H54 (cell line): ENCODE results near the gene RNF103.

Experiments used
- DNase-seq: peaks from one replicate; pipeline ENCODE4 v3.0.0; 2011; ENCODE audit warnings: low spot score, mixed read lengths; ENCODE audit not compliant: insufficient read length
- FAIRE-seq: peaks from 3 replicates; lab custom pipeline; 2011; peaks lifted over from hg19 to GRCh38; lab: Jason Lieb, UNC
- POLR2A ChIP-seq: IDR thresholded peaks from 2 replicates; pipeline ENCODE4 v1.6.1; 2011; ENCODE audit warnings: low read depth, mild to moderate bottlenecking, low read length

RNF103 gene

DNA sequence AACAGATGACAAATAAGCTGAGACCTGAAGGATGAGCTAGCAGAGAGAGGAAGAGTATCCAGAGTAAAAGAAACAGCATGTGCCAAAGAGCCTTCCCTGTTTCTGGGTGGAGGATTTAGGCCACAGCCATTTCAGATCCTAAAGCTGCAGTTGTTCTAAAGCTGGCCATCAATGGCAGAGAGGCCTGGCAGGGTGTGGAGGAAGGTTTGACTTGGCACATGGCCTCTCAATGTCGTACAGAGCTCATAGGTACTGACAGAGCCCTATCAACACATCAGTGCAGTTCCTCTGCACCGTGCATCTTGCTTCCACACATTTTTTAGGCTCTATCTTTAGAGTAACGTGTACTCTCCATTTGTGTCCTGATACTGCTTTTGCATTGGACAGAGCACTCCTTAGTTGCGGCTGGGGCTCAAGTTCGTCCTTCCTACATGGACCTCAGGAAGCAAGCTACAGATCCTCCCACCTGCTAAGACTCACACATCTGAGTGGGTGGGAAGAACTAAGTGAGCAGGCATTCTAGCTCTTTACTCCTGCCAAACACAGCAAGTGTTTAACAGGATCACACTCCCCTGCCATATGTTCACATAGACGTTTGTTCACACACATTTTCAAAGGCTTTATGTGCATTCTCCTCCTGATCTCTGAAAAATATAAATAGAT lies 57.4 kb downstream of the RNF103 start:
- FAIRE-seq (no peak), DNase-seq (no peak)

GRCh38 chr2:86563650-86564061 lies 60.0 kb downstream of the RNF103 start:
- no peak for TF ChIP-seq POLR2A
- FAIRE-seq, result no peak
- DNase-seq, result no peak

More for the DNA sequence above, 57.4 kb downstream of the RNF103 start:
- no peak for TF ChIP-seq POLR2A

DNA sequence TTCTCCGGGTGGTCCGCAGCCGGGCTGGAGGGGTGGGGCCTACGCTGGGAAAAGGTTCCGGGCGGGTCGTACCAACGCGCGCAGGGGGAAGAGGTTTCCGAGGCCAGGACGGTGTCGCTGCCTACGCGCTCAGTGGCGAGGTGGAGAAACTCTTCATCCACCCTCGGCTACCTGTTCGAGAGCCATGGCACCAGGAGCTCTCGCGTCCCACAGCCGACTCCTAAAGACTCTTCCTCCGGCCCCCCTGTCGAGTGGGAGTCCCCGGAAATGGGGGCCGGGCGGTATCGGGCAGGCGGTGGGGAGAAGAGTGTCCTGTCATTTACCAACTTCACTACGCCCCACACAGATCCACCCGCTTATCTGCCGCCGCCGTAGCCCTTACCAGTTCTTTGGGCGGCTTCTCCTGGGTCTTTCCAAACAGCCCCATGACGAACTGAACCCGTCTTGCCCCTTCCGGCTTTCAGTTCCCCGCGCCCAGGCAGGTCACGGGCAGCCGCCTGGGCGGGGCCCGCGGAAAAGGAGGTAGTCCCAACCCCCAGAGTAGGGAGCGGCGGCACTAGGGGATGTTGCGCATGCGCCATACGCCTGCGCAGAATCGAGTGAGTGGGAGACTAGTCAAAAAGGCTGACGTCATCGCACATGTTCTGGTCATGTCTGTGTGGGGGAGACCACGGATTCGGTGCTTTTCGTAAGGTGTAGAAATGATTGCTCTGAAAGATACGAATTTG lies 60.6 kb downstream of the RNF103 start, which contains the start of gene CHMP3:
Gene CHMP3, minus strand, starts transcription at position 522 of the 728 bp plus-strand sequence. Its CDS starts 95 bp downstream, at position 427.
- DNase-seq, result peak; percentile 93
- peak; percentile 92 for FAIRE-seq
- peak; percentile 30 for TF ChIP-seq POLR2A

DNA sequence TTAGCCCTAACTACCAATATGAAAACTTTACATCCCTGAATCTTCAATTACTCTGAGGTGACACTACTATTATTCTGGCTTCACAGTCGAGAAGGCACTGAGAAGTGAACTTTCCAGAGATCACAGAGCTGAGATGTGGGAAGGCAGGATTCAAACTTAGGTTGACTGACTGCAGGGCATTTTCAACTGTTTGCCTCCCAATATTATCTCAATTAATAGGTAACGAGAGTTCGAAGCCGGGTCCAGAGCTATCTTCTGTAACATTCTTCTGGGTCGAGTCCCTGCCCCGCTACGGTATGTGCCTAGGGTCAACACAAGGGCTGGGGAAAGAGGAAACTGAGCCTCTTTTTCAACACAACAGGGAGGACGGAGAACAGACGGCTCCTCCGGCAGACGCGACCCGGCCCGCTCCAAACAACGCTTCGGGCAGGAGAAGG lies 61.2 kb downstream of the RNF103 start:
- no peak for DNase-seq
- peak; percentile 59 for TF ChIP-seq POLR2A
- FAIRE-seq, result no peak

- FAIRE-seq, result no peak
- no peak for TF ChIP-seq POLR2A
- no peak for DNase-seq
These were observed 65.8 kb downstream of the RNF103 start for GRCh38 chr2:86557836-86558235.

DNA sequence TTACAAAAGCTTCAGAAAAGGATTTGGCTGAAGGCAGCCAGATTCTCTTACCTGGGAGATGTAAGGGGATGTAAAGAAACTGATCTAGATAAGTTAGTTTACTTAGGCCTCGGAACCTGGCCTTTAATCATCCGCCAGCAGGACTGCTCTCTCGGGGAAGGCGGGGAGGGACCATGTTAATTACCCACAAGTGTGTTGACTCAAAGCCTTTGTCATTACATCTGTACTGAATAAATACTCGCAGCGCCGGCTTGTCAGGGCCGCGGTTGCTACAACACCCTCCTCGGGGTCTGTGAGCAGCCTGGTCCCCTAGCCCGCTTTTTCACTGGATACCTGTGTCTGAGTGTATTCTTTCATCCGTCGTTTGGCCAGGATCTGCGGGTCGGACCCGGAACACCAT lies 67.2 kb downstream of the RNF103 start:
- DNase-seq, result no peak

More for the DNA sequence above, 67.2 kb downstream of the RNF103 start:
- no peak for FAIRE-seq
- no peak for TF ChIP-seq POLR2A
